Endodermal cell (in vitro differentiated cells): ENCODE results near the gene GPR137B. TPM values are rescaled to one million over a fixed set of nuclear protein-coding genes. Genes with fewer than 3 reads are reported as not detected.

Experiments
- DNase-seq: peaks from one replicate; pipeline ENCODE4 v3.0.0-alpha.2; 2017
- H3K27ac ChIP-seq: 2 replicates; pipeline ENCODE4 v1.5.1; 2013; ENCODE audit warnings: mild to moderate bottlenecking, low read depth, low read length, moderate library complexity
- H3K27me3 ChIP-seq: 2 replicates; pipeline ENCODE4 v1.6.1; 2013; ENCODE audit warnings: mild to moderate bottlenecking, low read length, moderate library complexity; ENCODE audit not compliant: insufficient read depth, control insufficient read depth, poor library complexity, severe bottlenecking
- H3K36me3 ChIP-seq: 2 replicates; pipeline ENCODE4 v1.7.0; 2013; ENCODE audit warnings: mild to moderate bottlenecking, low read length, moderate library complexity; ENCODE audit not compliant: control insufficient read depth, insufficient read depth
- H3K4me1 ChIP-seq: one replicate; pipeline ENCODE4 v1.7.0; 2013; ENCODE audit warnings: low read length; ENCODE audit not compliant: control insufficient read depth, insufficient read depth
- H3K4me3 ChIP-seq: 2 replicates; pipeline ENCODE4 v1.5.1; 2013; ENCODE audit warnings: mild to moderate bottlenecking, low read length, moderate library complexity
- H3K9ac ChIP-seq: 2 replicates; pipeline ENCODE4 v1.6.1; 2013; ENCODE audit warnings: mild to moderate bottlenecking, low read length, moderate library complexity; ENCODE audit not compliant: poor library complexity, severe bottlenecking; ENCODE audit errors: extremely low read depth
- H3K9me3 ChIP-seq: 2 replicates; pipeline ENCODE4 v1.6.1; 2013; ENCODE audit warnings: mild to moderate bottlenecking, low read length, moderate library complexity; ENCODE audit not compliant: control insufficient read depth
- H3K27ac Mint-ChIP-seq: 2 replicates; pipeline ENCODE4 v1.8.0; 2020; ENCODE audit warnings: mixed read lengths
- H3K27me3 Mint-ChIP-seq: 2 replicates; pipeline ENCODE4 v1.8.0; 2021; ENCODE audit warnings: mild to moderate bottlenecking, mixed read lengths; ENCODE audit not compliant: insufficient read depth
- H3K36me3 Mint-ChIP-seq: 2 replicates; pipeline ENCODE4 v1.8.0; 2020; ENCODE audit warnings: low read depth, mixed read lengths
- H3K4me1 Mint-ChIP-seq: 2 replicates; pipeline ENCODE4 v1.8.0; 2020; ENCODE audit warnings: mixed read lengths
- H3K4me3 Mint-ChIP-seq: 2 replicates; pipeline ENCODE4 v1.8.0; 2020; ENCODE audit warnings: mild to moderate bottlenecking, moderate library complexity, mixed read lengths
- H3K9me3 Mint-ChIP-seq: 2 replicates; pipeline ENCODE4 v1.8.0; 2020; ENCODE audit warnings: mild to moderate bottlenecking, mixed read lengths
- WGBS, 2 experiments: methylation state at CpG; one replicate each; pipeline versions ENCODE4 v1.1.5 to v1.1.7; 2013; ENCODE audit warnings: missing lambda C conversion rate in 2 of 2, mixed read lengths in 1 of 2; ENCODE audit not compliant: insufficient coverage in 1 of 2, insufficient read length in 1 of 2; 5-methylcytosine and 5-hydroxymethylcytosine counted together
- total RNA-seq, 2 donors: library from RNA; stranded (reverse); fragmentation: NEBNext Ultra II Directional in 1 of 2; extraction: Animal tissue kit (Norgen Biotek cat#: 25700) in 1 of 2; gene quantifications; 2 replicates in 1 of 2; 3 replicates in 1 of 2; pipeline ENCODE4 v1.2.1, GENCODE V29; 2021
- TF ChIP-seq, protein P1 (sequence below): fragments of 200-600 bp; sonication (generic); conservative IDR thresholded peaks from 2 replicates; pipeline ENCODE4 v1.5.0; 2021; ENCODE audit warnings: antibody characterized with exemption, mild to moderate bottlenecking

Gene GPR137B
- total RNA-seq, 2 donors from 2014 or later, result 2.8 to 6.7 TPM

DNA sequence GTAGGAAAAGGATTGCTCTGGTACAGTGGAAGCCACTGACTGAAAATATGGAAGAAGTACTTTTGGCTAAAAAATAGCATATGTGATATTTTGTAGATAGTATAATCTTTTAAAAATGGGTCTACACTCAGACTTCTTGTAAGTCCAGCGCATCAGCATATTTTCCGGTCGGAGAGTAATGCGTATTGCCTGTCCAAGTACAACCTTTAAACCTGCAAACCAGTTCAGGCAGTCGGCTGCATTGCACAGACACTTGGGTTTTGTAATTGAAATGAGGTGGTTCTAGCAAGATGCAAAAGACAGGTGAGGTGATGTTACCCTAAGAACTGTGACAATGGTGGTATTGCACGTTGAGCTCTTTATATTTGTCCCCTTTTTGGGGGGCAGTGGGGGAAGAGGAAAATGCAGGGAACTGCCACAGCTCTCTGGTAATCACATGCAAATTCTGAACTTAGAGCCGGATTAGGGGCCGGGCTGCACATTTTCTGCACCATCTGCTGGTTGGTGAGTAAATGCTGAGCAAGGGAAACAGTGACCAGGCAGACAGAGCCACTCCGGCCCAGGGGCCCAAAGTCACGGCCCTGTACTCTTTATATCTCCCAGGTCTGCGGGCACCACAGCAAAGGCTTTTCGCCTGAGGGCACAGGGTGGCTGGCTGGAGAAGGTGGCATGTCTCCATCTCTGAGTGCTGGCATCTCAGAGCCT is 2.3 kb downstream of the GPR137B start:
- Histone ChIP-seq H3K4me3 (no peak overlapping the region), H3K27me3 (peaks cover 56% of the 10 kb centered on the region), H3K4me1 (peaks cover 3% of the 10 kb centered on the region), H3K9ac (no peak overlapping the region), H3K27ac (no peak overlapping the region), H3K9me3 (no peaks in the 10 kb centered on the region), H3K36me3 (no peaks in the 10 kb centered on the region)
- H3K27me3 Mint-ChIP-seq, result peaks cover 83% of the 10 kb centered on the region
- TF ChIP-seq, protein P1, sequence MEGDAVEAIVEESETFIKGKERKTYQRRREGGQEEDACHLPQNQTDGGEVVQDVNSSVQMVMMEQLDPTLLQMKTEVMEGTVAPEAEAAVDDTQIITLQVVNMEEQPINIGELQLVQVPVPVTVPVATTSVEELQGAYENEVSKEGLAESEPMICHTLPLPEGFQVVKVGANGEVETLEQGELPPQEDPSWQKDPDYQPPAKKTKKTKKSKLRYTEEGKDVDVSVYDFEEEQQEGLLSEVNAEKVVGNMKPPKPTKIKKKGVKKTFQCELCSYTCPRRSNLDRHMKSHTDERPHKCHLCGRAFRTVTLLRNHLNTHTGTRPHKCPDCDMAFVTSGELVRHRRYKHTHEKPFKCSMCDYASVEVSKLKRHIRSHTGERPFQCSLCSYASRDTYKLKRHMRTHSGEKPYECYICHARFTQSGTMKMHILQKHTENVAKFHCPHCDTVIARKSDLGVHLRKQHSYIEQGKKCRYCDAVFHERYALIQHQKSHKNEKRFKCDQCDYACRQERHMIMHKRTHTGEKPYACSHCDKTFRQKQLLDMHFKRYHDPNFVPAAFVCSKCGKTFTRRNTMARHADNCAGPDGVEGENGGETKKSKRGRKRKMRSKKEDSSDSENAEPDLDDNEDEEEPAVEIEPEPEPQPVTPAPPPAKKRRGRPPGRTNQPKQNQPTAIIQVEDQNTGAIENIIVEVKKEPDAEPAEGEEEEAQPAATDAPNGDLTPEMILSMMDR, result no peak
- DNase-seq, result no peak
- peaks cover 15% of the 10 kb centered on the region for H3K4me1 Mint-ChIP-seq
- H3K9me3 Mint-ChIP-seq, result no peaks in the 10 kb centered on the region
- H3K27ac Mint-ChIP-seq, result no peak overlapping the region
- no peak overlapping the region for H3K4me3 Mint-ChIP-seq
- 88 to 89% methylated on average over 6 to 12 of the region's 12 CpGs for WGBS, 2 experiments
- H3K36me3 Mint-ChIP-seq, result no peaks in the 10 kb centered on the region

DNA sequence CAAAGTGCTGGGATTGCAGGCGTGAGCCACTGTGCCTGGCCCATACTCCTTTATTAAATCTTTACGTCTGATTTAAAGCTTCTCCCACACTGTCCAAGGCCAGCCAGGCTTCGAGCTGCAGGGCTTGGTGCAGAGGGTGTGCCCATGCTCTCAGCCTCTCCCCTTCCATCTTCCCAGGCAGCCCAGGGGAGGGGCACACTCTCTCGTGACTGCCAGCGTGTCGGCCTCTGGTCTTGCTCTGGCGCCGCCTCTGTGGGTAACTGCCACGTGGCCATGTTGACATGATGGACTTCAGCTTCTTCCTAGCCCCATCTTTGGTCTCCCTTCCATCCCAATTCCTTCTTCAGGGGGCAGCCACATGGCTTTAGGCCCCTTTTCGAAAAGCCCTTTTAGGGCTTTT is 4.7 kb downstream of the GPR137B start:
- no peak for DNase-seq
- H3K9ac ChIP-seq, result no peak overlapping the region
- H3K4me3 Mint-ChIP-seq, result no peak overlapping the region
- TF ChIP-seq, protein P1, result no peak
- no peak overlapping the region for H3K27ac Mint-ChIP-seq
- 80 to 90% methylated on average over 6 to 10 of the region's 10 CpGs for WGBS, 2 experiments
- no peaks in the 10 kb centered on the region for H3K9me3 Mint-ChIP-seq
- H3K4me1 Mint-ChIP-seq, result peaks cover 6% of the 10 kb centered on the region
- no peak overlapping the region for H3K27ac ChIP-seq
- H3K4me3 ChIP-seq, result no peak overlapping the region
- no peaks in the 10 kb centered on the region for H3K36me3 Mint-ChIP-seq
- no peaks in the 10 kb centered on the region for H3K9me3 ChIP-seq
- H3K4me1 ChIP-seq, result peaks cover 3% of the 10 kb centered on the region
- H3K36me3 ChIP-seq, result no peaks in the 10 kb centered on the region
- peaks cover 60% of the 10 kb centered on the region for H3K27me3 Mint-ChIP-seq
- peaks cover 33% of the 10 kb centered on the region for H3K27me3 ChIP-seq

DNA sequence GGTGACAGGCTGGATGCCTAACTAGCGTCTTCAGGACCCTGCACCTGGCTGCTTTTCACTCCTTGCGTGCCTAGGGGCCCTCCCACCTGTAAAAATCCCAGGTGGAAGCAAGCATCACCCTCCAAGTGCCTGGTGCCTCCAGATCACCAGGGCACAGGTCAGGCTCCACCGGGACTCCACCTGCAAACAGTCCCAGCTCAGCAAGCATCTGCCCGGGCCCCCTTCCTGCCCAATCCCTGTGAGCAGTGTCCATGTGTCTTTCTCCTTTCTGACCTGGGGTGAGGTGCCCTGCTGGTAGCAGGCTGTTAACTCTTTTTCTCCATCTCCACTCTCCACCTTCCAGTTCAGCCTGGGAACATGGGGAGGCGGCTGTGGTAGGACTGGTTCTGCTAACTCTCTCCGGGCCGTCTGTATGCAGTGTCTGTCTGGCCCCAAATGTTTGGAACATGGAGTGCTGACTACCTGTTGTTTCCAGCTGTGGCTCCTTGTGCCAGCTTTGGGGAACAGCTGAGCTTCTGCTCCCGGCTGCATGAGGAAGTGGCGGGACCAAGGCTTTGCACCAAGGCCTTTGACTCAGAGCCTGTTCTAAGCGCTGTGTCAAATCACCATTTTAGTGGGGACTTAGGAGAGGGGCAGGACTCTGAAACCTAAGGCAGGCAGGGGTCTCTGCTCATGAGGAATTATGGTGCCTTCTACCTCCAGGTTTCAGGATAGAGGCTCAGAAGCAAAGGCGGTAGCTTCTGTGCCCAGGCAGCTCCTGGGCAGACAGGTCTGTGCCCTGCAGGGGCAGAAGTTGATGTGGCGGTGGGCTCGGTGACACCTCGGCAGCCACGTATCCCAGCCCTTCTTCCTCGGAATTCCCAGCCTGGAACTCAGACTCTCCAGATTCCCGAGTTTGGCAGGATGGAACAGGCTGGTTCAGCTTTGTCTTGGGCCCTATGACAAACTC is 5.5 kb downstream of the GPR137B start:
- TF ChIP-seq, protein P1, result no peak
- WGBS, 2 experiments, result 94 to 96% methylated on average over 15 to 17 of the region's 17 CpGs
- Histone ChIP-seq H3K36me3 (no peaks in the 10 kb centered on the region), H3K4me3 (no peak overlapping the region), H3K9ac (no peak overlapping the region), H3K4me1 (peaks cover 3% of the 10 kb centered on the region), H3K9me3 (no peaks in the 10 kb centered on the region), H3K27ac (no peak overlapping the region), H3K27me3 (peaks cover 29% of the 10 kb centered on the region)
- Mint-ChIP-seq H3K27ac (no peak overlapping the region), H3K4me3 (no peak overlapping the region), H3K27me3 (peaks cover 57% of the 10 kb centered on the region), H3K9me3 (no peaks in the 10 kb centered on the region), H3K4me1 (peaks cover 4% of the 10 kb centered on the region), H3K36me3 (no peaks in the 10 kb centered on the region)
- no peak for DNase-seq
